ENCODE data around the gene CHAD. TPM values are rescaled to one million over a fixed set of nuclear protein-coding genes. Genes with fewer than 3 reads are reported as not detected.

Gene CHAD
- polyA plus RNA-seq (ENCODE audit: insufficient read length), result 4.0 TPM

- no peak for DNase-seq (ENCODE audit: low read depth)
These were observed at the start of gene CHAD for GRCh38 chr17:50468304-50469207. CHAD (minus strand) TSS chr17:50468880; CDS start chr17:50468813, 67 bp downstream.

DNA sequence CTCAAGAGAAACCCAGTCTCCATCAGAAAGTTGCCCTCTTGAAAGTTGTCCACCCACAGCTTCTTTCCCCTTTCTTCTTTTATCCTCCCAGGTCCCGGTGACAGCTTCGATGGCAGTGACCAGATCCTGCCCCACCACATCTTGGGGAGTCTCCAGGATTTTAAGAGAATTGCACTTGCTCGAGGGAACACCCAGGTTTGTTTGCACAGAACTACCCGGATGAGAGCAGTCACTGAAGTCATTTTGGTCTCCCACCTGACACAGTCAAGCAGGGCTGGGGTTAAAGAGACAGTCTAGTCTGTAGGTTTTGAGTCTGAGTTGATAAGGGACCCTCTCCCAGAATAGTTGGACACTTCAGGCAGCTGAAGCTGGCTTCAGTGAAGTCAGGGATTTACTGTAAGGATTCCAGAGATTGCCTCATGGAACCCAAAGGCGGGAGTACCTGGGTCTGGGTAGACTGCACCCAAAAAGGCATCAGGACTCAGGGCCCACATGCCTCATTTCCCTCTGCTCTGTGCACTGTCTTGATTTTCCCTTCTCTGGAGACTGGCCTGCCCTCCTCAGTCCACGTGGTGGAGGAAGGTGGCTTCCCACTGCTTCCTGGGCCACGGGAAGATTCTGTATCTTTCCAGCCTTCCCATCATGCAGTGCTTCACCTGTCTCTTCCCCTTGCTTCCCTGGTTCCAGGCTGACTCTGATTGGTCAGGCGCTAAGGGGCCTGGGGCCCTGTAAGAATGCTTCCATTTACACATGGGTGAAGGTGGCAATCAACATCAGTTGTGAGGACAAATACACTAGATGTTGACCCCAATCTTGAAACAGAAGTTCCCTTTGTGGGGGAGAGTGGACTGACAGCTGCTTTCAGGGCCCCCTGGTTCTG is 49.1 kb upstream of the CHAD start:
- DNase-seq (ENCODE audit: low read depth), result no peak

DNA sequence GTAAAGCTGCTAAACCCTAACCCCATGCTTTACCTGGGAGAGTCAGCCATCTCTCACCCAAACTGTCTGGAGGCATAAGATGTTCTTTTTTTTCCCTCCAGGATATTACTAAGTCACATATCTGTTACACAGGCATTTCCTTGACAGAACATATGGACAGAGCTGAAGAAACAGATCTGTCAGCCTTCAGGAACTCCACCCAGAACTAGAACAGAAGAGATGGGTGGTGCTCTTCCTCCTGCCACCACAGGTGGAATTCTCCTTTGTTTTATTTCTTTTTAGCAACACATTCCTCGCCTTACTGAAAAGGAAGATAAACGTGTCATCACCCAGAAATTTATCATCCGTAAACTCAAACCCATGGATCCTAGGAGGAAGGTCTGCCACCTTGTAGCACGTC is 48.3 kb upstream of the CHAD start:
- no peak for DNase-seq (ENCODE audit: low read depth)

GRCh38 chr17:50514936-50515702 is 46.4 kb upstream of the CHAD start:
- no peak for DNase-seq (ENCODE audit: low read depth)

DNA sequence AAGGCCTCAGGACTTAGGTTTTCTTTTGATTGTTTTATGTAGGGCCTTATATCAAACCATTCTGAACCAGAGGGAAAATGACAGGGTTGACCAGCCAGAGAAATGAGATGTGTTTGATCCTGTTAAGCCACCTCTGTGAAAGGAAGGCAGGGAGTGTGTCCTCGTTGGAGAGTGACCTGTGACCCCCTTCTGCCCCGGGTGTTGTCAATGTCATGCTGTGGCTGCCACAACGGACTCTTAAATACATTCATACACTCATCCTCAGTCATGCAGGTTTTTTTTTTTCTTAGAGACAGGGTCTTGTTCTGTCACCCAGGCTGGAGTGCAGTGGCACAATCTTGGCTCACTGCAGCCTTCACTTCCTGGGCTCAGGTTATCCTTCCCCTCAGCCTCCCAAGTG is 45.7 kb upstream of the CHAD start:
- DNase-seq (ENCODE audit: low read depth), result no peak

DNA sequence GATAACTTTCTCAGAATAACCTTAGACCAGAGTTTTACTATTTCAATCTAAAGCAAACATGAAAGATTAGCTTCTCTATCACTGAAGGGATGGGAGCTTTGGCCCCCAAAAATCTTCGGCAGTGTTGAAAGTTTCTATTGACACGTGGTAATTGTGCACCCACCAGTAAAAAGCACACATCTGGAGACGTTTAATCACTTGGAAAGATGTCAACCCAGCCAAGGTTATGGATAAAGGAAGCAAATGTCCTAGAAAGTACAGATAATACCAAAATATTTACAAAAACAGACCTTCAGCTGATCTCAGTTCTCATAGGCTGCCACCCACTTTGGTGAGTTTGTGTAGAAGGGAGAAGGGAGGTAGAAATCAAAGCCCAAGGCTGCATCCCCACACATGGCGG is 44.8 kb upstream of the CHAD start:
- no peak for DNase-seq (ENCODE audit: low read depth)

DNA sequence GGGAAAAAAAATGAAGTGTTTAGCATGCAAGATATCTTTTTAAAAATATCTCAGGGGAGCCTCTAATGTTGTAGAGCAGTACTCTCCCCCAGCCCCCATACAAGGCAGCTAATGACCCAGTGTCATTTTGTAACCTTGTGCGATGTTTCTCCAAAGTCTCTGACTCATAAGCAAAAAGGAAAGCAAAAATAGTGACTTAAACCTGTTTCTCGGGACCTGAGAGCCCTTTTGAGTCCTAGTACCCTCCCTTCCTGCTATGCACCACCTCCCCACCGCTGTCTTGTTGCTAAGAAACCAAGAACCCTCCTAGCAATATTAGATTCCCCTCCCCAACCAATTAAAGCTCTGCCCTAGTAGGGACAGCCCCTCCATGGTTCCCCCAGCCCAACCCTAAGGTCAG is 42.4 kb upstream of the CHAD start:
- no peak for DNase-seq (ENCODE audit: low read depth)

- peak; percentile 46 for DNase-seq (ENCODE audit: low read depth)
These were observed 40.1 kb upstream of the CHAD start for GRCh38 chr17:50508573-50509460.

DNA sequence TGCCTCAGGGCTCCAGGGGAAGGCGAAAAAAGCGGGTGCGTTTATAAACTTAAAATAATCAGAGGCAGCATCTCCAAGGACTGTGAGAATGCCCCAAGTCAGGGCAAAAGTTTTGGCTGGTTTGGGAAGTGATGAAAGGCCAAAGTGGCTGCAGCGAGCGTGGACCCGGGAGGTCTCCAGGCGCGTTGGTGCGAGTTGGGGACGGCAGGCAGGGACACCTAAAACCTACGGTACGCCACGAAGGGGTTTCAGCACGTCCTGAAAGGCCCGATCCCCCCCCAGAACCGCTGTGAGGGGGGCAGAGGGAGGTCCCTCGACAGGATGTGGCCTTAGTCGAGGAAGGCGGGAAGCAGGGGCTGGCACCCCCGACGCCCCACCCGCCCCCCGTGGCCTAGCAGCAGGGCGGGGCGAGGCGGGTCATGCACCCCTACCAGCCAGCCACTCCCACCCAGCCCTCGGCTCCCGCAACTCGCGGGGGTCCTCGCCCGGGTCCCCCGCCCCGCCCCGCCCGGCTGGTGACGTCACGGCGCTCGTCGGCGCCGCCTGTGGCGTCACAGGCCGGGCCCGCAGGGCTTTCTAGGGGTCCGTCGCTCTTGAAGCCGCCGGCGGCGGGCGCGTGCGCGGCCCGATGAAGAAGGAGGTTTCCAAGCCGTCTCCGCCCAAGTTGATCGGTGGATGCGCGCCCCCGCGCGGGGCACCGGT is 39.3 kb upstream of the CHAD start, which contains the start of gene MYCBPAP:
MYCBPAP (plus strand) TSS at position 569 of the 702 bp plus-strand sequence. CDS start 236 bp downstream, outside the sequence.
- peak; percentile 65 for DNase-seq (ENCODE audit: low read depth)

GRCh38 chr17:50506298-50506697 is 37.6 kb upstream of the CHAD start:
- DNase-seq (ENCODE audit: low read depth), result no peak

DNA sequence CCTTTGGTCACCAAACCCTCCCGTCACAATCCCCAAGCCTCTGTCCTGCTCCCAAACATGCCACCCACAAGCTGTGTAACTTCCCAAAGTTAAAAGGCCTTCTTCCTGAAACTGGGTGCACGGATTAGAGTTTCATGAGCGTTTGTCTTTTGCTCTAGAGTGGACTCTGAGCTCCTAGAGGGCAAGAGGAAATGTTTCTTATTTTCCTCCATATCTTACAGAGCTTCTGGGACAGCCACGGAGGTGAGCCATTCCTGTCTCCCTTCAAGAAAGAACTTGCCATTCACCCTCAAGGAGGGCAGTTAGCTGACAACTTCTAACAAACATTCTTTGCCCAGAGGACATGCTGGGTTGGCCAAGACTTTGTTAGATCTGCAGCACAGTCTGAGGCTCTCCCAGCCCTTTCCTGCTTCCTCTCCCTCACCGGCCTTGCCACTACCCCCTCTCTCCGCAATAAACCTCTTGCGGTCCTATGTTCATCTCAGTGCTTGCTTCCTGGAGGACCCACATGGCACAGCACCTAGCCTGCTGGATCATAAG is 37.0 kb upstream of the CHAD start:
- DNase-seq (ENCODE audit: low read depth), result no peak

DNA sequence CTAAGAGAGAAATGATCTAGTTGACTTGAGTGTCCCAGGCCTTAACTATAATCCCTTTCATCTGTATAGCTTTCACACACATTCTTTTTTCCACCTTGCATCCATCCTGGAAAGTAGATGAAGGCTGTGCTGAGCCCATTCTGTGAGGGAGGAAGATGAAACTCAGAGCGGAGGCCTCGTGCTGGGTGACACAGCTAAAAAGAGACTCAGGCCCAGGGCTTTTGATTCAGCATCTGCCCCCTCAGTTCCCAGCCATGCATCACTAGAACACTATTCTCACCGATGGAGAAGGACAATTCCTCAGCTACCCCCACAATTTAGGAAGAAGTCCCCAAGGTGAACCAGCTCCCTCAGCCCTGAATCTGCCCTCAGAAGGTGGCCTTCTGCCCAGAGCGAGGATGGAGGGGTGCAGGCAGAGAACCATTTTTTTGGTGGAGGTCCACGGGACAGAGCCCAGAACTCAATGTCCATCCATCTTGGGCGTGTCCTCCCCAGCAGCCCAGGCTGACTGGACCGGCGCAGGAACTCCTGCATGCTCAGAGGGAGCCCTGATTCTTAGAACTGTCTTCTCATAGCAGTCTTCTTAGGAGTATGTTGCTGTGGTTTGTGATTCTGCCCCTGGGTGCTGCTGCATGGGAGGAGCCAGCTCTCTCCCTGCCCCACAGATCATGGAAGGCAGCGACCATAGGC is 33.8 kb upstream of the CHAD start:
- DNase-seq (ENCODE audit: low read depth), result no peak

GRCh38 chr17:50501054-50501453 is 32.4 kb upstream of the CHAD start:
- DNase-seq (ENCODE audit: low read depth), result no peak

DNA sequence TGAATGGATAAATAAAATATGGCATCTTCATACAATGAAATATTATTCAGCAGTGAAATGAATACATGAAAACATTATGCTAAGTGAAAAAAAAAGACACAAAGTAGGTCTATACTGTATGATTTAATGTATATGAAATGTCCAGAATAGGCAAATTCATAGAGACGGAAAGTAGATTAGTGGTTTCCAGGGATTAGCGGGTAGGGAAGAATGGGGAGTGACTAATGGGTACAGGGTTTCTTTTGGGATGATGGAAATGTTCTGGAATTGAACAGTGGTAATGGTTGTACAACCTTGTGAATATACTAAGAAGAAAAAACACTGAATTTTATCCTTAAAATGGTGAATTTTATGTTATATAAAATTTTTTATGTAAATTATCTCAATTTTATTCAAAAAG is 31.0 kb upstream of the CHAD start:
- no peak for DNase-seq (ENCODE audit: low read depth)

DNA sequence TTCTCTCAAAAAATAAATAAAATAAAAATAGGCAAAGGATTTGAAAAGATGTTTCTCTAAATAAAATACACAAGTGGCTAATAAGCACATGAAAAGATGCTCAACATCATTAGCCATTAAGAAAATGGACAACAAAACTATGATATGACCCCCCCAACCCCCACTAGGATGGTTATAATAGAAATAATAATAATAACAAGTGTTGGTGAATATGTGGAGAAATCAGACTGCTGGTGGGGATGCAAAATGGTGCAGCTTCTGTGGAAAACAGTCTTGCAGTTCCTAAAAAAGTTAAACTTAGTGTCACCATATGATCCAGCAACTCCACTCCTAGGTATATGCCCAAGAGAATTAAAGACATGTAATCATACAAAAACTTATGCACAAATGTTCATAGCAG is 30.6 kb upstream of the CHAD start:
- no peak for DNase-seq (ENCODE audit: low read depth)

DNA sequence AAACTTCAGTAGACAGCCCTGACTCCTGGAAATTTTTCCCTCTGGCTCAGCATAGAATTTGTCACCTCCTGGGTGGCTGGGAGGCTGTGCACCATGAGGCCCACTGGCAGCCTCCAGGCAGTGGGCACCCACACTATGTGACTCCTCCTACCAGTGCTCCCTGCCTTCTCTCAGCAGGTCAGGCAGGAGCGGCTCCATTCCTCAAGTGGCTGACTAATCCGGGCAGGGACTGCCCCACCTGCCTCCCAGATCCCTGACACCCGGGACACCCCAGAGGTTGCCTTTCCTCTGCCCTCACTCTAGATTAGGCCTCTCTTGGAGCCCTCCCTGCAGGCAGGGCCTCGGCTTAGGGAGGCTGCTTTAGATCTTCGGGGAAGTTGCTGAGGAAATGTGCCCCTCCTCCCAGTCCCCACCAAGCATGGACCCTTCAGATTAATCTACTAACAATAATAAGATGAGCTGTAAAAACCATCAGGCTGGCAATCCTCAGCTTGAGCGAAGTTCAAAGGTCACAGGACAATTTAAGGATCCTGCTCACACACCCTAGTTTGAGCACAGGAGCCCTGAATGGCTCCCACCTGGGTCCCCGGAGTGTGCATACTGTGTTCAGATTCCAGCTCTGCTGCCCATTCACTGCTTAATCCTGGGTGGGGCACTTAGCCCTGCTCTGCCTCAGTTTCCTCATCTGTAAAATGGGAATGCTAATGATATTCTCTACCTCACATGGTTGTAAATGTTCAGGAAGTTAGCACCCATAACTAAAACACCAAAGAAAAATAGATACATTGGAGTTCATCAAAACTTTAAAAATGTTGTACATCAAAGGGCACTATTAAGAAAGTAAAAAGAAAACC is 29.6 kb upstream of the CHAD start:
- DNase-seq (ENCODE audit: low read depth), result no peak

GRCh38 chr17:50495918-50496317 is 27.2 kb upstream of the CHAD start:
- no peak for DNase-seq (ENCODE audit: low read depth)

DNA sequence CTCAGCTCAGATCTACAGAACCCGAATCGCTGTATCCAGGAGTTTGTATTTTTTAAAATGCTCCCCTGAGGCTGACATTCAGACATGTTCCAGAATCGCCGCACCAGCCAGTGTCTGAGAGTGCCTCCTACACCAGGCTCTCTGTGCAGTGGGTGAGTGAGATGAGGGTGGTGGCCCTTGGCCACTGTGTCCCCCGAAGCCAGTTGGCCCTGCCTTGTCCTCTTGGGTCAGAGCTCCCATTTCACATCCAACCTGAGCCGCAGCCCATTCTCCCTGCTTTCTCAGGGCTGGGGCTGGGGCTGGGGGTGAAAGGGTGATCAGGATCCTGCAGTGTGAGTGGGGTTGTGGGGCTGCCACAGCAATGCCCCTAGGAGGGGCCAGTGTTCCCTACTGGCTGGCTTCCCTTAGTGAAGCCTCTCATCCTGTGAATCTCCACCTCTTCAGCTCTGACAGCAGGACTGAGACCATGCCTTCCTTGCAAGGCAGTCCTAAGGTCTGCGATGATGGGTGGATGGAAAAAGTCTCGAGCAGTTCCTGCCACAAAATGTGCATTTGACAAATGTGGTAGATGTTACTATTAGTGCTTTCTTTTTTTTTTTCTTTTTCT is 26.6 kb upstream of the CHAD start:
- DNase-seq (ENCODE audit: low read depth), result no peak

Measured in forelimb muscle (tissue), 1 donor.